Measurements from ENCODE around the gene PYGL.
"Not testable (repeated sequence)": the region's sequence is repeated elsewhere in the genome, so short reads cannot be mapped to it uniquely, and the experiment has no call there.

GRCh38 chr14:50897005-50897404 lies 47.3 kb downstream of the PYGL start:
- not testable (repeated sequence) for TF ChIP-seq CTCF, EZH2phosphoT487 (IDR thresholded peaks at IDR 0.05)

Measured in neural progenitor cell (in vitro differentiated cells).